ENCODE results near the gene MICALL1.

MICALL1 gene

GRCh38 chr22:37904572-37905533, 1.2 kb upstream of the MICALL1 start:
- FAIRE-seq: no peak

- FAIRE-seq: no peak
These were observed 389 bp downstream of the MICALL1 start for GRCh38 chr22:37906364-37907008.

GRCh38 chr22:37907036-37907954, 1.2 kb downstream of the MICALL1 start:
- FAIRE-seq: no peak

GRCh38 chr22:37909766-37910165, 3.7 kb downstream of the MICALL1 start:
- FAIRE-seq: no peak

- no peak for FAIRE-seq
These were observed 5.0 kb downstream of the MICALL1 start for GRCh38 chr22:37910890-37911672.

GRCh38 chr22:37911697-37912096, 5.6 kb downstream of the MICALL1 start:
- FAIRE-seq: no peak

- no peak for FAIRE-seq
These were observed 6.1 kb downstream of the MICALL1 start for GRCh38 chr22:37912171-37912570.

- no peak for FAIRE-seq
These were observed 7.2 kb downstream of the MICALL1 start for GRCh38 chr22:37913233-37913721.

GRCh38 chr22:37916311-37916710, 10.2 kb downstream of the MICALL1 start:
- no peak for FAIRE-seq

- FAIRE-seq: no peak
These were observed 11.9 kb downstream of the MICALL1 start for GRCh38 chr22:37917874-37918548.

- FAIRE-seq: no peak
These were observed 12.6 kb downstream of the MICALL1 start for GRCh38 chr22:37918580-37919270.

- no peak for FAIRE-seq
These were observed 14.0 kb downstream of the MICALL1 start for GRCh38 chr22:37920126-37920525.

GRCh38 chr22:37922191-37922590, 16.1 kb downstream of the MICALL1 start:
- no peak for FAIRE-seq

GRCh38 chr22:37923927-37924326, 17.8 kb downstream of the MICALL1 start:
- no peak for FAIRE-seq

- FAIRE-seq: no peak
These were observed 18.4 kb downstream of the MICALL1 start for GRCh38 chr22:37924386-37925065.

GRCh38 chr22:37925330-37925729, 19.2 kb downstream of the MICALL1 start:
- no peak for FAIRE-seq

- no peak for FAIRE-seq
These were observed 19.7 kb downstream of the MICALL1 start for GRCh38 chr22:37925767-37926166.

GRCh38 chr22:37926358-37926757, 20.3 kb downstream of the MICALL1 start:
- no peak for FAIRE-seq

- no peak for FAIRE-seq
These were observed 20.9 kb downstream of the MICALL1 start for GRCh38 chr22:37926771-37927636.
